Islet of Langerhans (tissue), 1 donor: ENCODE data around the gene KSR2.
"Not testable (repeated sequence)": the region's sequence is repeated elsewhere in the genome, so short reads cannot be mapped to it uniquely, and the experiment has no call there.

Experiments
- FAIRE-seq: peaks from one replicate; lab custom pipeline; 2011; peaks lifted over from hg19 to GRCh38; lab: Jason Lieb, UNC

Gene KSR2

GRCh38 chr12:117746358-117746757 is 222.4 kb downstream of the KSR2 start:
- not testable (repeated sequence) for FAIRE-seq

GRCh38 chr12:117744418-117744817 is 224.4 kb downstream of the KSR2 start:
- FAIRE-seq: no peak

- FAIRE-seq: no peak
These were observed 225.0 kb downstream of the KSR2 start for GRCh38 chr12:117743761-117744160.

GRCh38 chr12:117742721-117743120 is 226.1 kb downstream of the KSR2 start:
- no peak for FAIRE-seq

- no peak for FAIRE-seq
These were observed 230.6 kb downstream of the KSR2 start for GRCh38 chr12:117738233-117738632.

GRCh38 chr12:117733549-117733805 is 235.3 kb downstream of the KSR2 start:
- no peak for FAIRE-seq

GRCh38 chr12:117732761-117733548 is 235.8 kb downstream of the KSR2 start:
- FAIRE-seq: no peak

GRCh38 chr12:117731131-117731530 is 237.7 kb downstream of the KSR2 start:
- not testable (repeated sequence) for FAIRE-seq

- FAIRE-seq: no peak
These were observed 241.5 kb downstream of the KSR2 start for GRCh38 chr12:117727301-117727700.

DNA sequence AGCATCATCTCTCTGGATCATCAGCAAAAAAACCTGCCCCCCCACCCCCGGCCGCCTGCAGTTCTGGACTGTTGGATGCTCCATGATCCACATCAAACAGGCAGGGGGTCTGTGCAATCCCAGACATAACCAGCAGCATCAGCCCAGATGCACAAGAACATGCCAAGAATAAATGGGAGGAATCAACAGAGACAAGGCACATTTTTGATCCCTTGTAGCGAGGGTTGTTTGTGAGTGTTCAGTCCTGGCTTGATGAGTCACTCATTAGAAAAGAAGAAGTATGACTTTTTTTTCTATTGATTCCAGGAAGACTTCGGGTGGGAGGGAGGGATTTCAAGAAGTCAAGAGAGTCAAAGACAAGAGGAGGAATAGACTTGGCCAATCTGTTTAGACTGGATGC is 244.2 kb downstream of the KSR2 start:
- FAIRE-seq: no peak

GRCh38 chr12:117718559-117718958 is 250.2 kb downstream of the KSR2 start:
- no peak for FAIRE-seq

GRCh38 chr12:117718141-117718540 is 250.6 kb downstream of the KSR2 start:
- FAIRE-seq: no peak

GRCh38 chr12:117714203-117714602 is 254.6 kb downstream of the KSR2 start:
- FAIRE-seq: no peak

DNA sequence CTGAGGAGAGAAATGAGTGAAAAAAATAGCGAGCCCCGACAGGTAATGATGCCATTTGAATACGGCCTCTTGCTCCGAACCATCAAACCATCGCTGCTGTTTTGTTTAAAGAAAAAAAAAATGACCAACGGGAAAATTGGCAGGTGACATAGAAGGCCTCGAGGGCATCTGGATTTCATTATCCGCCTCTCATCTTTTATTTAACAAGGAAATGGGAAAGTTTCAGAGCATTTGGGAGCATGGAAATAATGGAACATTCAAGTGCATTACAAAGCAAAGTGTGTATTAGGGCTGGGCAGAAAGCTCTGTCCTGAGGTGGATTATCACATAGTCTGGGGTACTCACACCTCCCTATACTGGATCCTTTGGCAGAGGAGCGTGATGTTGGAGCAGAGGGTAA is 258.7 kb downstream of the KSR2 start:
- no peak for FAIRE-seq

DNA sequence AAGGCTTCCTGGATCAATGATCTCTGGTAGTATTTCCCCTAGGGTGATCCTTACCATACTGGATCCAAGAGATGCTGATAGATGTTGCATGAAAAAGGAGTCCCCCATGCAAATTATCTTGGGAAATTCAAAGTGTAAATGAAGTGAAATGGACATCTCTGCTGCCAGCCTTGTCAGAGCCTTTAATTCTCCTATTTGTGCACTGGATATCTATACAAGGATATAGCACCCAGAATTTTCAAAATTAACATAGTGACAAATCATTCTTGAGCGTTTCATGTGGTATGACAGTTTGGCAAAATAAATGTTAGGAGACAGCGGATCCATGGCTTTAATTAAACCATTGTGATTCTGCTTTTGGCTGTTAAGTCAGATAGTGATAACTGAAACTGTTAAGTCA is 260.9 kb downstream of the KSR2 start:
- FAIRE-seq: no peak

- no peak for FAIRE-seq
These were observed 265.2 kb downstream of the KSR2 start for GRCh38 chr12:117703584-117703983.

DNA sequence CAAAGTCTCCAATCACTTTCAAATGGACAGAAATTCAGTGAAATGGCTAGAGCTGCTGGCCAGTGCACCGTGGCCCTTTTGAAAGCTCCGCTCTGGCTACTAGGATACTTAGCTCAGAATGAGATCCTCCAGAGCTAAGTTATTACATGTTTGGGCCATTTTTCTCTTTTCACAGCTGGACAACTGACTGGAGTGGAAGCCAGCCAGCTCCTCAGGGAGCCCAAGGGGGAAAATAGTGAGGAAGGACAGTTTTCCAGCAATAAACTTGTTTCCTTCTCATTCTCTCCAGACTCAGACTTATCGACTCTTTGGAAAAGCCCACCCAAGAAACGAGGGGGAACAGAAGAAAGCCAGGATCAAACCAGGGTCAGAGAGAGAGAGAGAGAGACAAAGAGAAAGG is 266.0 kb downstream of the KSR2 start:
- FAIRE-seq: no peak

- no peak for FAIRE-seq
These were observed 269.2 kb downstream of the KSR2 start for GRCh38 chr12:117699575-117699974.

DNA sequence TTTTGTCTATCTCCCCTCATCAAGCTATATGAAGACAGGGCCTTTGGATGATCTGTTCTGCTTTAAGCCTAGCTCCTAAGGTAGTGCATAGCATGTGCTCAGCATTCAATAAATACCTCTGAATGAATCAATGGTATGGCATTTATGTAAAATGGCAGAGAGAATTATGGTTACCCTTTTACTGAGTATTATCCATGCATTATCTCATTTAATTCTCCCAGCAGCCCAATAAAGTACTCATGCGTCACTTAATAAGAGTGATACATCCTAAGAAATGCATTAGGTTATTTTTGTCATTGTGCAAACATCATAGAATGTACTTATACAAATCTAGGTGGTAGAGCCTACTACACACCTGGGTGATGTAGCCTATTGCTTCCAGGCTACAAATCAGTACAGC is 269.7 kb downstream of the KSR2 start:
- FAIRE-seq: no peak

DNA sequence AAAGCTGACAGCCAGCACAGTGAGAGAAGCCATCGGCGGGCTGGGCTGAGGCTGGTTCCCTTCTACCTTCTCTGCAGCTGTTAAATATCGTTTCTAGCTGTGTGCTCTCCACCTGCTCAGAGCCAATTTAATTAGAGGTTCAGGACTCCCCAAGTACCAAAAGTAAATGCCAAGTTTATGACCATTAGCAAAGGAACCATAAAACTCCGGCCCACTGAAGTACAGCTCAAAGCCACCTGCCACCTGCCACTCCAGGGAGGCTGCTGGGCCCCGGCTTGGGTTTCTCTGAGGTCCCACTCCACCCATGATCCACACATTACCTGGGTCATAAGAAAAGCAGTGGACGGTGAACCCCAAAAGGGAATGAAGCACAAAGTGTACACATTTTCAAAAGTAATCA is 272.8 kb downstream of the KSR2 start:
- no peak for FAIRE-seq

GRCh38 chr12:117692512-117692911 is 276.3 kb downstream of the KSR2 start:
- FAIRE-seq: no peak

DNA sequence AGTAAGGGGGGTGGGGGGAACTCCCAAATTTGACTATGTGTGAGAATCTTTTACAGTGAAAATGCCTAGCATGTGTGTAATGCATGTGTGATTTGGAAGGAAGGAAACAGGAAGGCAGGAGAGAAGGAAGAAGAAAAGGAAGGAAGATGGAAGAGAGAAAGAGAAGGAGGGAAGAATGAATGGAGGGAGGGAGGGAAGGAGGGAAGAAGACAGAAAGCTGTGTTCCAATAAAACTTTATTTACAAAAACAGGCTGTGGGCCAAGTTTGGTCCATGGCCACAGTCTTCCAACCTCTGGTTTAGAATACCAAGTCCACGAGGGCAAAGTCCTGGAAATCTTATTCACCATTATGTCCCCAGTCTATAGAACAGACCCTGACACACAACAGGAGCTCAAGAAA is 278.9 kb downstream of the KSR2 start:
- no peak for FAIRE-seq

- FAIRE-seq: no peak
These were observed 280.3 kb downstream of the KSR2 start for GRCh38 chr12:117688446-117688845.

DNA sequence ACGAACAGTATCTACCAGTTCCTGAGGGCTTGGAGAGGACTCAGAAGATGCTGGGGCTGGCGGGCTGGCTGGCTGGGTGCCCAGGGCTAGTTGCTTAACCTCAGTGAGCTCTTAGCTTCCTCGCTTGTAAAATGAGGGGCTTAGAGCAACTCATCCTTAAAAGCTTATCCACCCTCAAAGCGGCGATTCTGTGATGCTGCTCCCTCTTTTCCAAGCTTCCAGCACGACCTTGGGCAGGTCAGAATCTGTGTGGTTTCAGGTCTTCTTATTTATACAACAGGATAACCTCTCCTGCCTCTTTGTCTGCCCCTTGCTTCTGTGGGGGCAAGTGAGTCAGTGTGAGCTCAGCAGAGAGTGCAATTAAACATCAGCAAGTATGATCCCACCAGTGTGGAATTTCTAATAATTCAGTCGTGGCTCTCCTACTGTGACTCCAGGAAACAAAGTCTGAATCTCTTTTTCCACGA is 281.8 kb downstream of the KSR2 start:
- FAIRE-seq: no peak

DNA sequence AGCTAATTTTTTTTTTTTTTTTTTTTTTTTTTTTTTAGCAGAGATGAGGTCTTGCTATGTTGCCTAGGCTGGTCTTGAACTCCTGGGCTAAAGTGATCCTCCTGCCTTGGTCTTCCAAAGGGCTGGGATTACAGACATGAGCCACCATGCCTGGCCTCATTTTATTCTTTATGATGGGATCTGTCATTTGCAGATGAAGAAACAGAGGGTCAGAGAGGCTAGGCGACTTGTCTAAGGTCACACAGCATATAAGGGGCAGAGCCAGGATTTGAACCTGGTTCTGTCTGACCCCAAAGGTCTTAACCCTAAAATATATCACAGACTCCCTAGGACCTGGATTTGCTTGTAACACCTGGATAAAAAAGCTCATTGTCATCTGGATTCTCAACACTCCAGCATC is 282.6 kb downstream of the KSR2 start:
- no peak for FAIRE-seq
